Right lobe of liver (tissue), 4 donors: Measurements from ENCODE around the gene HNRNPH3.

Experiments used
- CTCF ChIP-seq, 4 donors: fragments of 200-600 bp in 3 of 4; fragments of 450-650 bp in 1 of 4; IDR thresholded peaks; one replicate each; pipeline versions ENCODE4 v1.5.1 to v1.8.0; 2016 to 2022; ENCODE audit warnings: antibody characterized with exemption in 4 of 4, mild to moderate bottlenecking in 2 of 4
- POLR2A ChIP-seq: fragments of 450-650 bp; IDR thresholded peaks from one replicate; pipeline ENCODE4 v1.6.1; 2017; ENCODE audit warnings: antibody characterized with exemption, mild to moderate bottlenecking
- donor health status: DM: no; HTN: no; CAD: no.
- donor health status: DM: no; HTN: no; CAD: no.
- donor health status: DM: no; HTN: yes; CAD: no.

GRCh38 chr10:68301301-68301700 is 30.6 kb upstream of the HNRNPH3 start:
- no peak for TF ChIP-seq CTCF (IDR thresholded peaks at IDR 0.05)
- no peak for TF ChIP-seq POLR2A
